ENCODE results near the gene RETREG3. TPM values are rescaled to one million over a fixed set of nuclear protein-coding genes. Genes with fewer than 3 reads are reported as not detected.

RETREG3 gene
- total and polyA plus RNA-seq, 2 of the 13 experiments (the other 11 are each of a cell fraction or from before 2014, with no cell fraction given) = 47.0 to 55.8 TPM

DNA sequence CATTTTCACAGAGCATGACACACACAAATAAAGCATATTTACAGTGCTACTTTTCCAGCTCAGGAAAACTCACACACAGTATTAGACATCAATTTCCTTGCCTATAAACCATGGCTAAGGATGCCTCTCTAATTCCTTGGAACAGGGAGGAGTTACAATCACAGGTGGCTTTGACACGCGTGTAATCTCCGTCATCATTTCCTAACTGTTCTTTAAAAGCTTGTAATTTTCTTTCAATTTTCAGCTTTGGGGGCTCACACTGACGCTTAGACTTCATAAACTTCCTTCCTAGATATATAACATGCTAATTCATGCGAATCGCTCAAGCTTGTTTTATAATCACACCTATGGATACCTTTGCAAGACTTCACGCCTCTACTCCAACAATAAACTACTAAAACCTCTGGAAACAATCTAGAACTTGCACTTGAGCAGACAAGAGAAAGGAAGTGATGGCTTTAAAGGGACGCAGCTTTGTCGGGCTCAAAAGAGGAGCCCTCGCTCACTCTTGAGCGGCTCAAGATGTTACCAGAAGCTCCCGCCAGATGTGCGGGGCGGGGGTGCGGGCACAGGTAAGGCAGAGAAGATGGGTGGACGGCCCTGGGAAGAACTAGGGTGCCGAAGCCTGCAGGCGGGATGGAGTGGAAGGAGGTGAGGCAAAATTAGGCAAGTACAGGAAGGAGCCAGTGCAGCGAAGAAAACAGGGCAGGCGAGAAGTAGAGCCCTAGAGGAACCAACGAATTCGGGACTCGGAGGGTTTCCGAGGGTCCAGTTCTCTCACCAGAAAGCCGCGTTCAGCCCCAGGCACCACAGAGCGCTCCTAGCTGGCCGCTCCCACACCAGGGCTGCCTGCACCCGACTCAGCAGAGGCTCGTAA is 631 bp downstream of the RETREG3 start (continued):
- TF ChIP-seq KDM5B (CRISPR knock-in tag; IDR thresholded peaks at IDR 0.05; ENCODE audit: borderline replicate concordance) (no peak), TAF15 (IDR thresholded peaks at IDR 0.05; ENCODE audit: low read depth, low read length, poor library complexity, severe bottlenecking) (no peak), ZNF235 (CRISPR knock-in tag; IDR thresholded peaks at IDR 0.05; ENCODE audit: borderline replicate concordance) (no peak), SOX13 (IDR thresholded peaks at IDR 0.05) (no peak), SOX13 (CRISPR knock-in tag; conservative IDR thresholded peaks at IDR 0.05 in 1 of 2, IDR thresholded peaks at IDR 0.05 in 1 of 2) (no peak), POLR2AphosphoS2 (IDR thresholded peaks at IDR 0.05; ENCODE audit: low read depth, low read length) (no peak)
- TF ChIP-seq, protein P1, sequence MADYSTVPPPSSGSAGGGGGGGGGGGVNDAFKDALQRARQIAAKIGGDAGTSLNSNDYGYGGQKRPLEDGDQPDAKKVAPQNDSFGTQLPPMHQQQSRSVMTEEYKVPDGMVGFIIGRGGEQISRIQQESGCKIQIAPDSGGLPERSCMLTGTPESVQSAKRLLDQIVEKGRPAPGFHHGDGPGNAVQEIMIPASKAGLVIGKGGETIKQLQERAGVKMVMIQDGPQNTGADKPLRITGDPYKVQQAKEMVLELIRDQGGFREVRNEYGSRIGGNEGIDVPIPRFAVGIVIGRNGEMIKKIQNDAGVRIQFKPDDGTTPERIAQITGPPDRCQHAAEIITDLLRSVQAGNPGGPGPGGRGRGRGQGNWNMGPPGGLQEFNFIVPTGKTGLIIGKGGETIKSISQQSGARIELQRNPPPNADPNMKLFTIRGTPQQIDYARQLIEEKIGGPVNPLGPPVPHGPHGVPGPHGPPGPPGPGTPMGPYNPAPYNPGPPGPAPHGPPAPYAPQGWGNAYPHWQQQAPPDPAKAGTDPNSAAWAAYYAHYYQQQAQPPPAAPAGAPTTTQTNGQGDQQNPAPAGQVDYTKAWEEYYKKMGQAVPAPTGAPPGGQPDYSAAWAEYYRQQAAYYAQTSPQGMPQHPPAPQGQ (CRISPR knock-in tag; IDR thresholded peaks at IDR 0.05; ENCODE audit: borderline replicate concordance) = 0 out of 2 replicates have a peak, but pooled peaks have one; percentile 76
- TF ChIP-seq, protein P2, sequence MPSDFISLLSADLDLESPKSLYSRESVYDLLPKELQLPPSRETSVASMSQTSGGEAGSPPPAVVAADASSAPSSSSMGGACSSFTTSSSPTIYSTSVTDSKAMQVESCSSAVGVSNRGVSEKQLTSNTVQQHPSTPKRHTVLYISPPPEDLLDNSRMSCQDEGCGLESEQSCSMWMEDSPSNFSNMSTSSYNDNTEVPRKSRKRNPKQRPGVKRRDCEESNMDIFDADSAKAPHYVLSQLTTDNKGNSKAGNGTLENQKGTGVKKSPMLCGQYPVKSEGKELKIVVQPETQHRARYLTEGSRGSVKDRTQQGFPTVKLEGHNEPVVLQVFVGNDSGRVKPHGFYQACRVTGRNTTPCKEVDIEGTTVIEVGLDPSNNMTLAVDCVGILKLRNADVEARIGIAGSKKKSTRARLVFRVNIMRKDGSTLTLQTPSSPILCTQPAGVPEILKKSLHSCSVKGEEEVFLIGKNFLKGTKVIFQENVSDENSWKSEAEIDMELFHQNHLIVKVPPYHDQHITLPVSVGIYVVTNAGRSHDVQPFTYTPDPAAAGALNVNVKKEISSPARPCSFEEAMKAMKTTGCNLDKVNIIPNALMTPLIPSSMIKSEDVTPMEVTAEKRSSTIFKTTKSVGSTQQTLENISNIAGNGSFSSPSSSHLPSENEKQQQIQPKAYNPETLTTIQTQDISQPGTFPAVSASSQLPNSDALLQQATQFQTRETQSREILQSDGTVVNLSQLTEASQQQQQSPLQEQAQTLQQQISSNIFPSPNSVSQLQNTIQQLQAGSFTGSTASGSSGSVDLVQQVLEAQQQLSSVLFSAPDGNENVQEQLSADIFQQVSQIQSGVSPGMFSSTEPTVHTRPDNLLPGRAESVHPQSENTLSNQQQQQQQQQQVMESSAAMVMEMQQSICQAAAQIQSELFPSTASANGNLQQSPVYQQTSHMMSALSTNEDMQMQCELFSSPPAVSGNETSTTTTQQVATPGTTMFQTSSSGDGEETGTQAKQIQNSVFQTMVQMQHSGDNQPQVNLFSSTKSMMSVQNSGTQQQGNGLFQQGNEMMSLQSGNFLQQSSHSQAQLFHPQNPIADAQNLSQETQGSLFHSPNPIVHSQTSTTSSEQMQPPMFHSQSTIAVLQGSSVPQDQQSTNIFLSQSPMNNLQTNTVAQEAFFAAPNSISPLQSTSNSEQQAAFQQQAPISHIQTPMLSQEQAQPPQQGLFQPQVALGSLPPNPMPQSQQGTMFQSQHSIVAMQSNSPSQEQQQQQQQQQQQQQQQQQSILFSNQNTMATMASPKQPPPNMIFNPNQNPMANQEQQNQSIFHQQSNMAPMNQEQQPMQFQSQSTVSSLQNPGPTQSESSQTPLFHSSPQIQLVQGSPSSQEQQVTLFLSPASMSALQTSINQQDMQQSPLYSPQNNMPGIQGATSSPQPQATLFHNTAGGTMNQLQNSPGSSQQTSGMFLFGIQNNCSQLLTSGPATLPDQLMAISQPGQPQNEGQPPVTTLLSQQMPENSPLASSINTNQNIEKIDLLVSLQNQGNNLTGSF (CRISPR knock-in tag; IDR thresholded peaks at IDR 0.05) = no peak
- TF ChIP-seq, protein P3, sequence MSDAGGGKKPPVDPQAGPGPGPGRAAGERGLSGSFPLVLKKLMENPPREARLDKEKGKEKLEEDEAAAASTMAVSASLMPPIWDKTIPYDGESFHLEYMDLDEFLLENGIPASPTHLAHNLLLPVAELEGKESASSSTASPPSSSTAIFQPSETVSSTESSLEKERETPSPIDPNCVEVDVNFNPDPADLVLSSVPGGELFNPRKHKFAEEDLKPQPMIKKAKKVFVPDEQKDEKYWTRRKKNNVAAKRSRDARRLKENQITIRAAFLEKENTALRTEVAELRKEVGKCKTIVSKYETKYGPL (CRISPR knock-in tag; IDR thresholded peaks at IDR 0.05) = no peak

Measured in HepG2 (cell line).